Activated CD8-positive, alpha-beta memory T cell treated with anti-CD3 and anti-CD28 coated beads, Interleukin-2, amount 50 U/mL, for 24 hours (primary cell): ENCODE data around the gene DENND5B.
"Not testable (repeated sequence)": the region's sequence is repeated elsewhere in the genome, so short reads cannot be mapped to it uniquely, and the experiment has no call there.

ENCODE experiments used
- DNase-seq: peaks from one replicate; pipeline ENCODE4 v3.0.0-alpha.2; 2020; ENCODE audit errors: extremely low read depth

Gene DENND5B

DNA sequence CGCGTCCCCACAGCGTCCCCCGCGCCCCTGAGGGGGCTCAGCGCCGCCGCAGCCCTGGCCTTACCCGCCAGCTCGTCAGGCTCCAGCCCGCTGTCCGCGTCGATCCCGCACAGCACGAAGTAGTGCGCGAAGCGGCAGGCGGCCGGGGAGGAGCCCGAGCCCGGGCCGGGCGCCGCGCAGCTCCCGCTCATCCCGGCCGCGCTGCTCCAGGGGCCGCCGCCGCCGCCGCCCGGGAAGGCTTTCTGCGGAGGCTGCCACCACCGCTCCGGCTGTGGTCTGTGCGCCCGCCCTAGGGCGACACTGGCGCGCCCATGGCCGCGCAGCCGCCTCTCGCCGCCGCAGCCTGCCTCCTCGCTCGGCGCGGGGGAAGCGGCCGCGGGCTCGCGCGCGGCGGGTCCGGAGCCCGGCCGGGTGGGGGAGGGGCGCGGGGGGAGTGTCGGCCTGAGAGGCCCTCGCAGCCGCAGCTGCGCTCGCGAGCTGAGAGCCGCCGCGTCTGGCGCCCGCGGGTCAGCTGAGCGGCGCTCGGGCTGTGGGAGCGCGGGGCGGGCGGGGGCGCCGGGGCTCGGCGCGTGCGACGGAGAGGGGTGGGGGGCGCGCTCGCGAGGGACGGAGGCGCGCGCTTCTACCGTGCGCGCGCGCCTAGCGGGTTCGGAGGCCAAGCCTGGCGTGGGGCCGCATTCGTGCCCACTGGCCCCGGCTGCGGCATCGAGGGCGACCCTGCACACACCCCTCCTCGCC is at the start of gene DENND5B:
DENND5B (minus strand) TSS at position 495 of the 738 bp plus-strand sequence; CDS start at position 191, 304 bp downstream.
- no peak for DNase-seq

DNA sequence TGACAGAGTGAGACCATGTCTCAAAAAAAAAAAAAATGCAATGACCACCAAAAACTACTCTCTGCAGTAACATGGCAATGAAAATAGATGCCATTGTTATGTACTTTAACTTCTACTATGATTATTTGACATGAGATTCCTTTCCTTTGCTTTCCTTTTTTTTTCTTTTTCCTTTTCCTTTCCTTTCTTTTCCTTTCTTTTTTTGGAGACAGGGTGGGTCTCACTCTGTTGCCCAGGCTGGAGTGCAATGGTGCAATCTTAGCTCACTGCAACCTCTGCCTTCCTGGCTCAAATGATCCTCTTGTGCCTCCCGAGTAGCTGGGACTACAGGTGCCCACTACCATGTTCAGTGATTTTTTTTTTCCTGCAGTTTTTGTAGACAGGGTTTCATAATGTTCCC is 43.7 kb upstream of the DENND5B start:
- DNase-seq = no peak

DNA sequence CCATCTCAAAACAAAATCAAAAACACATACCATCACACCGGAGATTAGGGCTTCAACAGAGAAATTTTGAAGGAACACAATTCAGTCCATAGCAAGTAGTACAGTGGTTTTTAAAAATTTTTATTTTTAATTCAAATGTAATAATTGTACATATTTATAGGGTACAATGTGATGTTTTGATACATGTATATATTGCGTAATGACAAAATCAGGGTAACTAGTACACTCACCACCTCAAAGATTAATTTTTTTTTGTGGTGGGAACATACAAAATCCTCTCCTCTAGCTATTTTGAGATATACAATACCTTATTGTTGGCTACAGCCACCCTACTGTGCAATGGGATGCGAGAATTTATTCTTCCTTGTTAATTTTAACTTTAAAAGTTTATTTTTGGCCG is 42.5 kb upstream of the DENND5B start:
- DNase-seq = no peak

DNA sequence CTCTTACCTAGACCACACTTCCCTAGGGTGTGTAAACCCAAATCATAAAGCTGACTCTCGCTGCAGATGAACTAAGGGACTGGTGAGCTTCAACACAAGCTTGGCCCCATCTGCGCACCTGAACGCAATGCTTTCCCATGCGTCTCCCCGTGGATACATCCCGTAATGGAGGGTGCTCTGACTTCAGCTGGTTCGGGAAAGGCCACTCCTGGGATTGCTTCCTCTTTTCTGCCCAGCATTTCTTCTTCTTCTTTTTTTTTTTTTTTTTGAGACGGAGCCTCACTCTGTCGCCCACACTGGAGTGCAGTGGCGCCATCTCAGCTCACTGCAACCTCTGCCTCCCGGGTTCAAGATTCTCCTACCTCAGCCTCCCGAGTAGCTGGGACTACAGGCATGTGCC is 40.9 kb upstream of the DENND5B start:
- DNase-seq = no peak

DNA sequence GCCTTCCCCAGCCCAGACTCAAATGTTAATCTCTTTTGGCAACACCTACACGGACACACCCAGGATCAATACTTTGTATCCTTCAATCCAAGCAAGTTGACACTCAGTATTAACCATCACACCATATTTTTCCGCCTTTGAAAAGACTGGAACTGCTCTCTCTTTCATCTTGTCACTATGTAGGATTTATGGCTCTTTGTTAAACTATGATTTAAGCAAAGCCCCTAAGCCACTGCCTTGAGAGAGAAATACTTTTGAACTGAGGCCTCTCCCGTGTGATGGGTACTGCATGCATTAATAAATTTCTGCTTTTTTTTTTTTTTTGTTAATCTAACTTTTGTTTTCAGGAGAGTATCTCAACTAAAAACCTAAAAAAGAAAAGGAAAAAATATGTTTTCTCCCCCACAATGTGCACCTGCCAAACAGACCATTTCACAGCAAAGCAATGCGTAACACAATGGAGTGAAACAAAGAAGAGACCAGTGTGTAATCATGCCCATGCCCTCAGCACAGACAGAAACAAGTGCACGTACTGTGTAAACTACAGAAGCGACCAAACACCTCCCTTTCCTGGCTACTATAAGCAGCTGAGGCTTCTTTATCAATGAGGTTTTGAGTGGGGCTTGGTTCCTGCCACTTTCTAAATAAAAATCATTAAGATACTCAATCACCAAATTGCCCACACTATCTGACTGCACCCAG is 40.2 kb upstream of the DENND5B start:
- DNase-seq = no peak

DNA sequence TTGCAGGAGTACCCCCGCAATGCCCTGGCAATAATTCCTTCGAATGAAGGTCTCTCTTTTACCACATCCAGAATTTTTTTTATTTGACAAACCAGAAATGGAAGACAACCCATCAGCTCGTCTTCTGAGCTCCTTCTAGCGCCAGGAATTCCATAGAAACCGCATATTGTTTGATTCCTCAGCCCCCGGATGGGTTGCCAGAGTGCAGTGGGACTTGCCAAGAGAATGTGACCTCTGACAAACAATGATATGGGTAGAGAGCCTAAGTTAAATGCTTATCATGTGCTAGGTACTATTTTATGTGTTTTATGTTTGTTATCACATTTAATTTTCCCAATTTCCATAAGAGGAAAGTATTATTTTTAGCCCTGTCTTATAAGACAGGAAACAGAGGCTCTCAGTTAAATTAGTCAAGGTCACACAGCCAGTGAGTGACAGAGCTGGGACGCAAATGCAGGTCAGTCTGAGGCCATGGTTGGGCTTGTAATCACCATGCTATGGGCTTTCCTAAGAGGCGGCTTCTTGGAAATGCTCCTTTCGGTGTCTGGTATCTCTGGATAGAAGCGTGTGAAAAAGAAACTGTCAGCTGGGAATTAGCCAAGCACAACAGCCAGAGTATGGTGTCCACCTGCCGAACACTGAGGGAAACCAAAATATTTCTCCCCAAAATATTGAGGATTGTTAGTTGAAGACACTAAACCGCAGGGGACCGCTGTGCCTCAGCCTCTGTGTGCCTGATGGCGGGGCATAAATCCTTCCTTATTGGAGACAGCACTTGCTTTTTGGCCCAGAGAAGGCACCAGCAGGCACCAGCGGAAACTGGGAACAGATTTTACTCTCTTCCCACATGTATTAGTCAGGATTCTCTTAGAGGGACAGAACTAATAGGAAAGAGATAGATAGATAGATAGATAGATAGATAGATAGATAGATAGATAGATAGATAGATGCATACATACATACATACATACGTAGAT is 39.1 kb upstream of the DENND5B start:
- no peak for DNase-seq

DNA sequence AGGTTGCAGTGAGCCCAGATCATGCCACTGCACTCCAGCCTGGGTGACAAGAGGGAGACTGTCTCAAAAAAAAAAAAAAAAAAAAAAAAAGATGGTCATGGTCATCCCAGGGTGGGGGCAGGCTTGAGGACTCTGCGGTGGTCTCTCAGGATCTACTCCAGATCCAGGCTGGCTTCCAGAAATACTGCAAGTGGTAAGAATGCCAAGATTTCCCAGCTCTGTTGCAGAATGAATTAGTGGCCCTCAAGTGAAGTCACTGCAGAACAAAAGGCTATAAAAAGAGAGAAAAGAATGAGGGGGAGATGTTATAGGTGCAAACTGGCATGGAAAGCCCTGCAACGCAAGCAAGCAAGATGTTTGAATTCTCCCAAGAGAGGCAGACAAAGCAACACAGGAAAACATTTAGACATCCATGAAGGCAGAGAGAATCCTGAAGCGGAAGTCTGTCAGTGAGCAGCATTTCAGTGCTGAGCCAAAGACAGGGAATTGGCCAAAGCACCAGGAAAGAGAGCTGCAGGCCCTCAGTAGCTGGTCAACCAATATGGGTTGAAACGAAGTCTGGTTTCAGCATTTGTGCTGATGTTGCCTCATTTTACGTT is 36.6 kb upstream of the DENND5B start:
- DNase-seq = no peak

DNA sequence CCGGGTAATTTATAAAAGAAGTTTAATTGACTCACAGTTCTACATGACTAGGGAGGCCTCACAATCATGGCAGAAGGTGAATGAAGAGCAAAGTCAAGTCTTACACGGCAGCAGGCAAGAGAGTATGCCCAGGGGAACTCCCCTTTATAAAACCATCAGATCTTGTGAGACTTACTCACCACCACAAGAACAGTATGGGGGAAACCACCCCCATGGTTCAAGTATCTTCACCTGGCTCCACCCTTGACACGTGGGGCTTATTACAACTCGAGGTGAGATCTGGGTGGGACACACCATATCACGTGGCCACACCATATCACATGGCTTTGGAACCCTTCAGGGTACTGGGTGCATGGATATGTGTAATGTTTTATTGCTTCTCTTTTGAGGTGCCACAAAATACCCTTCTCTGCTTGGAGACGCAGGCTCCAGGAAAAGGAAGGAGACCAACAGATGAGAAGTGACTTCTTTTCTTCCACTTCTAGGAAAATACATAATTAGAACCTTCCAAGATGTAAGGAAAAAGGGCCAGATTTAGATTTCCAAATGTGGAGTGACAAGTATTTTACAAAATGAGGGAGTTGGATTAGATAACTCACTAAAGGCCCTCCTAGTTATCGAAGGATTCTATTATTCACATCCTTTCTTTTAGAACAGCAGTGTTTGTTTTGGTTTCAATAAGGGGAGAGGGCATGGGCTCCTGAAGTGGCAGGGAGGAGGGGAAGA is 35.5 kb upstream of the DENND5B start:
- no peak for DNase-seq

DNA sequence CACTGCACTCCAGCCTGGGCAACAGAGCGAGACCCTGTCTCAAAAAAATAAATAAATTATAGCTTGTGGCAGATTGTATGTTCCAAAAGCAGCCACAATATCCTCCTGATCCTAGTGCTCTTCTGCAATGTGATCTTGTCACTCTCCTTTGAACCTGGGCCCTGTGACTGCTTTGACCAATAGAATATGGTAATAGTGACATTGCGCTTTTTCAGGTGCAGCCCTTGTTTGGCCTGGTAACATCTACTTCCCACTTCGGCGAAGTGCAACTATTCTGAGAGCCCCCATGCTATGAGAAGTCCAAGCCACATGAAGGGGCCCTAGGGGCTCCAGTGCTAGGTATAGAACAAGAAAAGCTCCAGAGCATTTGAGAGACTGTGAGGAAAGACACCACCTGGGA is 31.1 kb upstream of the DENND5B start:
- DNase-seq = no peak

DNA sequence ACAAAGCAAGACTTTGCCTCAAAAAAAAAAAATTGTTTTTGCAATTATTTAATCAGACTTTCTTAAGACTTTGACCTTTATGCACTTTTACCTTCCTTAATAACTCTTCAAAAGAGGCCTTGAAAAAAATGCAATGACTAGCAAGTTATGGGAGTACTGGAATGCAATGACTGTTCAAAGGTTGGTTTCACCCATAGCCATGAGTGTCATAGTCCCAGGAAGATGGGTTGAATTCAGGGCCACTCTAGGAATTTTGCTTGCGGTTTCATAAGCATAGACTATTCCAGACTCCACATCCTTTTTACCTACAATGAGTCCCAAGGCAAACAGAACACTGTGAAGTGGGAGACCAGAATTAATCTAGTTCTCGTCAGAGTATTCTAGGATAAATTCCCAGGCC is 29.4 kb upstream of the DENND5B start:
- DNase-seq = no peak

DNA sequence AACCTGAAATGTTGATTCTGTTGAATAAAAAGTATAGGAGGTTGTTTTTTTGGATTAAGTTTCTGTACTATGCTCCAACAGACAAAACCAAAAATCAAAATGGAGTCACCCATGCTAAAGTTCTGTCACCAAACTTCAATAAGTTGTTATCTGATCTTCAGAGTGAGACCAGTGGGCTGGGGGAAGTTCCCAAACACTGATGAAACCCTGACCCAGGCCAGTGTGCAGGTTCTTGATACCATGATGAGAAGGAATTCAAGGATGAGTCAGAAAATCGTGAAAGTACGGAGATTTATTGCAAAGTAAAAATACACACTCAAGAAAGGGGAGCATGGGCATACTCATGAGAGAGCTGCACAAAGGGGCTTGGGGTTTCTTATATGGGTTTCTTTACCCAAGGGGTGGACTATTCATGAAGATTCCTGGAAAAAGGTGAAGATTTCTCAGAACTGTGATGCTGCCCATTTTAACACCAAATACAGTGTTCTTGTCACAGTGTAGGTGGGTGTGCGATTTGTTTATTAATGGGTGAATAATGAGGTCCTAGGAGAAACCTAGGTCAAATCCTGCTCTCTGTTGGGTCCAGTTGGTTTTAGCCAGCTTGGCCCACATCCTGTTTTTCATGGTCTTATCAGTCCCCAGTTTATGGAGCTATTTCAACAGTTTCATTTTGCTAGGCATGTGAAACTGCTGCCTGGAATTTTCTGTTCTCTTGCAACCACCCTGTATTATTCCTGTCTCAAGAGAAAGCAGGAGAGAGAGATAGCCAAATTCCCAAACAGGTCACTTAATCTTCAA is 27.5 kb upstream of the DENND5B start:
- DNase-seq = no peak

DNA sequence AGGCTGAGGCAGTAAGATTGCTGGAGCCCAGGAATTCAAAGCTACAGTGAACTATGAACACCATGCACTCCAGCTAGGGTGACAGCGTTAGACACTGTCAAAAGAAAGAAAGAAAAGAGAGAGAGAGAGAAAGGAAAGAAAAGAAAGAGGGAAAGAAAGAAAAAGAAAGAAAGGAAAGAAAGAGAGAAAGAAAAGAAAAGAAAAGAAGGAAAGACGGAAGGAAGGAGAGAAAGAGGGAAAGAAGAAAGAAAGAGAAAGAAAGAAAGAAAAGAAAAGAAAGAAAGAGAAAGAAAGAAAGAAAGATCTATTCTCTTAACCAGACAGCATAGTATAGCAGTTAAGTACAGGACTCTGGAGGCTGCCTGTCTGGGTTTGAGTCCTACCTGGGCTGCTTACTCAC is 21.9 kb upstream of the DENND5B start:
- DNase-seq = no peak

DNA sequence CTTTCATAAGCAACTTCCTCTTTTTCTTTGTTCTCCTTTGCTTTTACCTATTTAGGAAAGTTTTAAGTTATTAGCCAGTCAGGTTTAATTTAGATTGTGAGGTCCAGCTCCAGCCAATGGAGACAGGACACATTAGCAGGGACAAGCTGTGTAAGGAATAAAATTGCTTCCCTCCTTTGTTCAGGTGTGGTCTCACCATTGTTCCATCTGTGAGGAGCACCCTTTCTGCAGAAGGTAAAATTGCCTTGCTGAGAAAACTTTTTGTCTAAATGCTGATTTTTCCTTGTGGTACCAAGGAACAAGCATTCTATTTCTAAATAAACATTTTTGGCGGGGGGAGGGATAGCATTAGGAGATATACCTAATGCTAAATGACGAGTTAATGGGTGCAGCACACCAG is 17.4 kb upstream of the DENND5B start:
- not testable (repeated sequence) for DNase-seq

DNA sequence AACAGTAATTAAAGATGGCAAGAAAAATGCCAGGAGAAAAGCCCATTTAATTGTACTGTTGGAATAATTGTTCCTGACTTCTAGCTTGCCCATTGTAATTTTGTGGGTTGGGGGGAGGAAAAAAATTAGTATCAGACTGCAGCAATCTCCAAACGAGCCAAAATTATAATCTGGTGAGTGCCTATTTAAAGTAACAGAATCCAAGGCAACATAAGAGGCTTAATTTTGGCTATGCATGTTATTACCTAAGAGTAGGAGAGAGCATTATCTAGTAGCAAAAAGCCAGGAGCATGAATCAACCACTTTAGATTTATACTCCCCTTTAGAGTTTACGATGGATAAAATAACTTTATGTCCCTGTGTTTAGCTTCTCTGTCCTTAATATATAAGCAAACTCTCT is 14.6 kb upstream of the DENND5B start:
- no peak for DNase-seq

DNA sequence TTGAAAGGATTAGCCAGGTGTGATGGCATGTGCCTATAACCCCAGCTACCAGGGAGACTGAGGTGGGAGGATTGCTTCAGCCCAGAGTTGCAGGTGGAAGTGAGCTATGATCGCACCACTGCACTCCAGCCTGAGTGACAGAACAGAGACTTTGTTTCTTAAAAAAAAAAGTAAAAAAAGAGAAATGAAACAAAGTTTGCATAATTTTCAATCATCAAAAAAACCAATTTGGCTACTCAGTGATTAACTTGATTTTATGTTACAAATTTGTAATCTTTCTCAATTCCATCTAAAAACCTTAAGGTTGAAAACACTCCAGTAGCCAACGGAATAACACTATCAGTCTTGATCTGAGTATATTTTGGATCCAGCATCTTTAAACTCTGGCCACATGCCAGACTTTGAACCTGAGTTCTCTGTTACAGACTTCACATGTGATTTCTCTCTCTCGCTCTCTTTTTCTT is 12.6 kb upstream of the DENND5B start:
- no peak for DNase-seq

DNA sequence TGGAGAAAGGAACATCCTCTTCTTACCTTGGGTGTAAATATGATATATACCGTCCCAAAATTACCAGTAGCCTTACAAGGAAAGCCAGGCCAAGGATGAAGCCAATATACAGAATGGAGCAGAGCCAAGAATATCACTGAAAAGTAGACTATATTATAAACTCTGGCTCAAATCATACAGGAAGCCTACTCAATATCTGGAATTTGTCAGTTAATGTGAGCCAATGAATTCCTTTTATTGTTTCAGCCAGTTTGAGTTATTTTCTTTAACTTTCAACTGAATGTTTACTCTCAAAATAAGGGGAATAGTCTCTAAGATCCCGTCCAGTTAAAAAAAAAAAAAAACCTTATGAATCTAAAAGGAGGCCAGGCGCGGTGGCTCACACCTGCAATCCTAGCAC is 9.8 kb upstream of the DENND5B start:
- DNase-seq = no peak

DNA sequence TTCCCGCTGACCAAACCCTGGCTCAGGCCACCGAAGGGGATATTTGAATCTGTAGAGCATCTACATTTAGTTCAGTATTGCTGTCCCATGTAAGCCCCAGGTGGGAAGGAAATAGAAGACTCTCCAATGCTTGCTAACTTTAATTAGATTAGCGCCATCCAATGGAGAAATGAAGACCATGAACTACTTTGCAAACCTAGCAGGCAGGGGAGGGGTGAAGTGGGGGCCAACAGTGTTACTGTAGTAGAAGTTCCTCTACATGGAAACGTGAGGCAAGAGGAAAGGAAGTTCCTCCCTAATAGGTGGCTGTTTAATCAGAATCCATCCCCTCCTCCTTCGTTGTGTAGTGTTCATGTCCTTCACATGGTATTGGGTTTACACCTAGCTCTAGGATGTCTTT is 9.3 kb upstream of the DENND5B start:
- no peak for DNase-seq

DNA sequence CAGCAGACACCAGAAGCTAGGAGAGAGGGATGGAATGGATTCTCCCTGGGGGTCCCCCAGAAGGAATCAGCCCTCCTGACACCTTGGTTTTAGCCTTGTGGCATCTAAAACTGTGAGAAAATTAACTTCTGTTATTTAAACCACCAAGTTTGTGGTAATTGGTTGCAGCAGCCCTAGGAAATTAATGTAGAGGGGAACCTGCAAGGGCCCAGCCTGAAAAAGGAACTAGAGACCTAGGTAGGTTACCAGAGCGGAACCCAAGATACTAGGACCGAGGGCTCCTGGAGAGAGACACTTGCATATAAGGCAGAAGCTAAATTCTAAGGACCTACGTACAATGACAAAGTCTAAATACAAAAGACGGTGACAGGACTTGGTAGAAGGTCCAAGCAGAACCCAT is 8.1 kb upstream of the DENND5B start:
- no peak for DNase-seq

DNA sequence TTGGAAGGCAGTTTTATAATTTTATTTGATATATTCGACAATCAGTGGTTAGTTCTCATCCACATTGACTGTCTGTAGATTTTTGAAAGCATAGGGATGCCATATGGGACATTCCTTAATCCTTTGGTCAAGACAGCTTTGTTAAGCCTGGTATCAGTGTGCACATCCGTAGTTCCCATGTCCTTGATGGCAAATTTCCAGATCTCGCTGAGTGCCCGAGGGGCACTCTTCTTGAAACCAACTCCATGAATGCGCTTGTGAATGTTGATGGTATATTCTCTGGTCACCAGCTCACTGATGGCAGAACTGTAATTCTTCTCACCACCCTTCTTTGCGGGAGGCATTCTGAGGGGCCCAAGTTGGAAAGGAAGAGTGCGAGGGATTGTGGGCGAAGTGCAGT is 6.1 kb upstream of the DENND5B start:
- DNase-seq = no peak

DNA sequence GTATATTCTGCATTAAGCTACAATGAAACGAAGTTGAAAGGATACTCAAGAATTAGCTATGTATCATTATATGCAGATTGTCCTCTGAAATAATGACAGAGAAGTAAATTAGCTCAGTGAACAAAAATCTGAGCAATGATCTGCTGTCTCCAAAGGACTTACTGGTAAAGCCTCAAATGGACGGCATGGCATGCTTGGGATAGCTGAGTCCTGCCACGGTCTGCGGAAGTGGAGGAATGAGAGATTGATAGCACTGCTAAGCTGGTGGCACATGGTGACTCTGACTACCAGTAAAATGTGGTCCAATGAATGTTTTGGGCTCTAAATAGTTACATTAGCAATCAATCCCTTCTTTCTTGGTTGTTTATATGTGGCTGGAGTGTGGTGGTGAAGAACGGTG is 3.7 kb upstream of the DENND5B start:
- DNase-seq = no peak
